Osteocyte (in vitro differentiated cells): ENCODE data around the gene ABCD3. TPM values are rescaled to one million over a fixed set of nuclear protein-coding genes. Genes with fewer than 3 reads are reported as not detected.

Experiments
- DNase-seq: peaks from one replicate; pipeline ENCODE4 v3.0.0; 2021; ENCODE audit warnings: mixed read lengths; ENCODE audit not compliant: unreplicated experiment; ENCODE audit errors: extremely low spot score
- H3K27ac Mint-ChIP-seq: one replicate; pipeline ENCODE4 v1.8.0; 2021; ENCODE audit warnings: mild to moderate bottlenecking, mixed read lengths; ENCODE audit not compliant: unreplicated experiment
- H3K27me3 Mint-ChIP-seq: one replicate; pipeline ENCODE4 v1.8.0; 2021; ENCODE audit warnings: mixed read lengths; ENCODE audit not compliant: unreplicated experiment
- H3K36me3 Mint-ChIP-seq: one replicate; pipeline ENCODE4 v1.8.0; 2021; ENCODE audit warnings: mixed read lengths; ENCODE audit not compliant: unreplicated experiment
- H3K4me1 Mint-ChIP-seq: one replicate; pipeline ENCODE4 v1.8.0; 2021; ENCODE audit warnings: mixed read lengths; ENCODE audit not compliant: unreplicated experiment
- H3K4me3 Mint-ChIP-seq: one replicate; pipeline ENCODE4 v1.8.0; 2021; ENCODE audit warnings: mild to moderate bottlenecking, moderate library complexity, mixed read lengths; ENCODE audit not compliant: unreplicated experiment
- H3K9me3 Mint-ChIP-seq: one replicate; pipeline ENCODE4 v1.8.0; 2021; ENCODE audit warnings: mixed read lengths; ENCODE audit not compliant: unreplicated experiment
- total RNA-seq: library from RNA; stranded (reverse); gene quantifications from 2 replicates; pipeline ENCODE4 v1.2.1, GENCODE V29; 2021
- TF ChIP-seq, protein P1 (sequence below): fragments of 200-600 bp; sonication (generic); IDR thresholded peaks from 2 replicates; pipeline ENCODE4 v1.5.0; 2021; ENCODE audit warnings: antibody characterized with exemption, mild to moderate bottlenecking, moderate library complexity

The ABCD3 gene
- total RNA-seq, 1 donor from 2014 or later = 39.0 TPM

- TF ChIP-seq, protein P1, sequence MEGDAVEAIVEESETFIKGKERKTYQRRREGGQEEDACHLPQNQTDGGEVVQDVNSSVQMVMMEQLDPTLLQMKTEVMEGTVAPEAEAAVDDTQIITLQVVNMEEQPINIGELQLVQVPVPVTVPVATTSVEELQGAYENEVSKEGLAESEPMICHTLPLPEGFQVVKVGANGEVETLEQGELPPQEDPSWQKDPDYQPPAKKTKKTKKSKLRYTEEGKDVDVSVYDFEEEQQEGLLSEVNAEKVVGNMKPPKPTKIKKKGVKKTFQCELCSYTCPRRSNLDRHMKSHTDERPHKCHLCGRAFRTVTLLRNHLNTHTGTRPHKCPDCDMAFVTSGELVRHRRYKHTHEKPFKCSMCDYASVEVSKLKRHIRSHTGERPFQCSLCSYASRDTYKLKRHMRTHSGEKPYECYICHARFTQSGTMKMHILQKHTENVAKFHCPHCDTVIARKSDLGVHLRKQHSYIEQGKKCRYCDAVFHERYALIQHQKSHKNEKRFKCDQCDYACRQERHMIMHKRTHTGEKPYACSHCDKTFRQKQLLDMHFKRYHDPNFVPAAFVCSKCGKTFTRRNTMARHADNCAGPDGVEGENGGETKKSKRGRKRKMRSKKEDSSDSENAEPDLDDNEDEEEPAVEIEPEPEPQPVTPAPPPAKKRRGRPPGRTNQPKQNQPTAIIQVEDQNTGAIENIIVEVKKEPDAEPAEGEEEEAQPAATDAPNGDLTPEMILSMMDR = no peak
- Mint-ChIP-seq H3K36me3 (no peaks in the 10 kb centered on the region), H3K27ac (no peak overlapping the region), H3K9me3 (no peaks in the 10 kb centered on the region), H3K27me3 (no peaks in the 10 kb centered on the region), H3K4me3 (no peak overlapping the region), H3K4me1 (peaks cover 33% of the 10 kb centered on the region)
- no peak for DNase-seq
These were observed 23.0 kb upstream of the ABCD3 start for GRCh38 chr1:94395231-94395630.

- H3K4me1 Mint-ChIP-seq = peaks cover 38% of the 10 kb centered on the region
- H3K4me3 Mint-ChIP-seq = no peak overlapping the region
- H3K27me3 Mint-ChIP-seq = no peaks in the 10 kb centered on the region
- no peak for DNase-seq
- TF ChIP-seq, protein P1 = no peak
- H3K36me3 Mint-ChIP-seq = no peaks in the 10 kb centered on the region
- no peak overlapping the region for H3K27ac Mint-ChIP-seq
- no peaks in the 10 kb centered on the region for H3K9me3 Mint-ChIP-seq
These were observed 22.4 kb upstream of the ABCD3 start for GRCh38 chr1:94395748-94396309.

DNA sequence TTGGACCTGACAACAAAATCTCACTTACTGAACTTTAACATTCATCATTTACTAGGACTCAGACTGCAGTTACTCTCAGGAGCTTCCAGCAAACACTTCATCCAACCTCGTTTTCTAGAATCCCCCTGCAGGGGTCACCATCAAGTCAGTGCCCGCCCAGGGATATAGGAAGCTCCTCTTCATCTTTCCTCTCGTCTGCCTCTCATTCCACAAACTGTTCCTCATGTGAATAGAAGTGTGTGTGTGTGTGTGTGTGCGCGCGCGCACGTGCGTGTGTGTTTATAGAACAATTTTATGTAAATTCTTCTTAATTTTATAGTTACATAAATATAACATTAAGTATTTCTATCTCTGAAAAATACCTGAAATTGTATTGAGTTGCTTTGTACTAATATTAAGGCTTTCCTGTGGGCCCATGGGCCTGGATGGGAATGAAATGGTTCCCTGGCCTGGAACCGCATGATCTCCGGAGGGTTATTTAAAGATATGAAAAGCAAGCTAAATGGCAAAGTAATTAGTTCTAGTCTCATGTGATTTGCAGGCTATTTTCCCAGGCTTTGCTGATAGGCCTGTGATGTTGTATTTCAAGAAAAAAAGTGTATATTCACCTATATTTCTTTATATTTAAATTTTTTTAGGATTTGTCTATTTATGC is 21.7 kb upstream of the ABCD3 start:
- no peak for DNase-seq
- TF ChIP-seq, protein P1 = no peak
- no peaks in the 10 kb centered on the region for H3K27me3 Mint-ChIP-seq
- H3K4me1 Mint-ChIP-seq = peaks cover 44% of the 10 kb centered on the region
- H3K27ac Mint-ChIP-seq = no peak overlapping the region
- H3K4me3 Mint-ChIP-seq = no peak overlapping the region
- H3K9me3 Mint-ChIP-seq = no peaks in the 10 kb centered on the region
- H3K36me3 Mint-ChIP-seq = no peaks in the 10 kb centered on the region

DNA sequence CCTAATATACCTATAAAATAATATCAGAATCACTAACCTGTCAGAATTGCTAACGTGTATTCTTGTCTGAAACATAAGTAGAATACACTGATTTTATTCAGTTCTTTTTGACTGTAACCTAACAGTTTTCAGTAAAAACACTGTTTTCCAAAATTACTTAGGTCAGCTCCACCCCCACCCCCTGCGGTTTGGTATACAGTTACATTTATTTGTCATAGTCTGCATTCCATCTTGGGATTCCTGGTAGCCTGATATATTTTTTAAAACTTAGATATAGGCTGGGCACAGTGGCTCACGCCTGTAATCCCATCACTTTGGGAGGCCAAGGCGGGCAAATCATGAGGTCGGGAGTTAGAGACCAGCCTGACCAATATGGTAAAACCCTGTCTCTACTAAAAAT is 19.8 kb upstream of the ABCD3 start:
- H3K36me3 Mint-ChIP-seq = no peaks in the 10 kb centered on the region
- peak overlapping the region; percentile 64 for H3K27ac Mint-ChIP-seq
- TF ChIP-seq, protein P1 = no peak
- H3K4me3 Mint-ChIP-seq = no peak overlapping the region
- H3K27me3 Mint-ChIP-seq = peaks cover 2% of the 10 kb centered on the region
- no peak for DNase-seq
- H3K4me1 Mint-ChIP-seq = peaks cover 50% of the 10 kb centered on the region
- no peaks in the 10 kb centered on the region for H3K9me3 Mint-ChIP-seq

DNA sequence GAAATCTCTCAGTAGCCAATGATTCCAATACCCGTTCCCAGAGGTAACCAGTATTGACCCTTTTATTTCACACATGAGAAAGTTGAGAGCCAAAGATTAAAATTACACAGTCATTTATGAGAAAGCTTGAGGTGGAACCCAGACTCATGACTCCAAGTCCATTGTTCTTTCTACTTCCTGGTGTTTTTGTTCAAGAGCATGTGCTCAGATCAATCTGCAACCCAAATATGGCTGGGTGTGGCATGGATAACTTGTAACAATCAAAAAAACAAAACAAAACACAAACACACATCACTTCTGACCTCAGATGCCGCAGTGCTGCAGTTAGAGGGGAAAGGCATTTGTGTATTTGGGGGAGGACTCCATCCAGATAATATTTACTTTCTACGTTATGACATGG is 18.7 kb upstream of the ABCD3 start:
- DNase-seq = no peak
- peaks cover 50% of the 10 kb centered on the region for H3K4me1 Mint-ChIP-seq
- no peaks in the 10 kb centered on the region for H3K9me3 Mint-ChIP-seq
- H3K27ac Mint-ChIP-seq = no peak overlapping the region
- TF ChIP-seq, protein P1 = no peak
- peaks cover 2% of the 10 kb centered on the region for H3K27me3 Mint-ChIP-seq
- H3K36me3 Mint-ChIP-seq = no peaks in the 10 kb centered on the region
- H3K4me3 Mint-ChIP-seq = no peak overlapping the region
